Measurements from ENCODE around the gene DIP2B. TPM values are rescaled to one million over a fixed set of nuclear protein-coding genes. Genes with fewer than 3 reads are reported as not detected.

DIP2B gene
- total and polyA plus RNA-seq, 2 of the 13 experiments (the other 11 are each of a cell fraction or from before 2014, with no cell fraction given) = 32.1 to 35.8 TPM

GRCh38 chr12:50606675-50607375, 102.0 kb downstream of the DIP2B start (continued):
- TF ChIP-seq ZNF800 (CRISPR knock-in tag; IDR thresholded peaks at IDR 0.05) (0 out of 2 replicates have a peak, but pooled peaks have one; percentile 33), ZNF431 (CRISPR knock-in tag; IDR thresholded peaks at IDR 0.05; ENCODE audit: borderline replicate concordance, low read depth) (no peak), MYNN (CRISPR knock-in tag; IDR thresholded peaks at IDR 0.05; ENCODE audit: low read depth) (no peak), KLF13 (CRISPR knock-in tag; IDR thresholded peaks at IDR 0.05) (no peak), ZFP1 (CRISPR knock-in tag; IDR thresholded peaks at IDR 0.05) (no peak), HNF4A (CRISPR knock-in tag; IDR thresholded peaks at IDR 0.05) (peak; percentile 66), SRSF9 (IDR thresholded peaks at IDR 0.05; ENCODE audit: borderline replicate concordance, insufficient read depth, low read depth, low read length, poor library complexity, severe bottlenecking) (no peak), MED13 (CRISPR knock-in tag; IDR thresholded peaks at IDR 0.05) (no peak), PHF5A (CRISPR knock-in tag; IDR thresholded peaks at IDR 0.05; ENCODE audit: low read depth, unreplicated experiment) (no peak), ZNF318 (CRISPR knock-in tag; IDR thresholded peaks at IDR 0.05) (no peak), ZMYM4 (CRISPR knock-in tag; IDR thresholded peaks at IDR 0.05) (0 out of 2 replicates have a peak, but pooled peaks have one; percentile 28), ARID4A (CRISPR knock-in tag; IDR thresholded peaks at IDR 0.05; ENCODE audit: borderline replicate concordance) (peak; percentile 28; the same call in 1 of the 2 replicates), ZNF629 (CRISPR knock-in tag; conservative IDR thresholded peaks at IDR 0.05) (peak; percentile 49), ETV5 (CRISPR knock-in tag; IDR thresholded peaks at IDR 0.05; ENCODE audit: borderline replicate concordance) (no peak)
